Neural progenitor cell (in vitro differentiated cells): ENCODE data around the gene KDM2B. TPM values are rescaled to one million over a fixed set of nuclear protein-coding genes. Genes with fewer than 3 reads are reported as not detected.

Experiments
- DNase-seq: peaks from one replicate; pipeline ENCODE4 v3.0.0-alpha.2; 2016; ENCODE audit warnings: low spot score
- H2AFZ ChIP-seq: fragments of 200-600 bp; sonication (generic); replicated peaks from 2 replicates; pipeline ENCODE4 v1.6.1; 2016; ENCODE audit warnings: antibody characterized with exemption
- H3F3A ChIP-seq: fragments of 200-600 bp; sonication (generic); 2 replicates; pipeline ENCODE4 v1.6.1; 2016; ENCODE audit warnings: antibody characterized with exemption, low read depth
- H3K27ac ChIP-seq: fragments of 200-600 bp; sonication (generic); 2 replicates; pipeline ENCODE4 v1.5.1; 2016; ENCODE audit warnings: mild to moderate bottlenecking
- H3K27me3 ChIP-seq: fragments of 200-600 bp; sonication (generic); 2 replicates; pipeline ENCODE4 v1.6.1; 2016; ENCODE audit warnings: mild to moderate bottlenecking, moderate library complexity
- H3K36me3 ChIP-seq: fragments of 200-600 bp; sonication (generic); 2 replicates; pipeline ENCODE4 v1.5.1; 2016
- H3K4me1 ChIP-seq: fragments of 200-600 bp; sonication (generic); 2 replicates; pipeline ENCODE4 v1.6.1; 2016; ENCODE audit warnings: mixed run types
- H3K4me2 ChIP-seq: fragments of 200-600 bp; sonication (generic); 2 replicates; pipeline ENCODE4 v1.6.1; 2016
- H3K4me3 ChIP-seq: fragments of 200-600 bp; sonication (generic); 2 replicates; pipeline ENCODE4 v1.5.1; 2016
- H3K79me2 ChIP-seq: fragments of 200-600 bp; sonication (generic); 2 replicates; pipeline ENCODE4 v1.6.1; 2016; ENCODE audit warnings: low read depth
- H3K9ac ChIP-seq: fragments of 200-600 bp; sonication (generic); 2 replicates; pipeline ENCODE4 v1.6.1; 2016
- H3K9me3 ChIP-seq: fragments of 200-600 bp; sonication (generic); 2 replicates; pipeline ENCODE4 v1.5.1; 2016; ENCODE audit warnings: low read depth
- H4K20me1 ChIP-seq: fragments of 200-600 bp; sonication (generic); 2 replicates; pipeline ENCODE4 v1.6.1; 2016; ENCODE audit warnings: low read depth
- H3K27ac Mint-ChIP-seq: 3 replicates; pipeline ENCODE4 v1.8.0; 2021; ENCODE audit warnings: mixed read lengths
- H3K27me3 Mint-ChIP-seq: 2 replicates; pipeline ENCODE4 v1.8.0; 2022; ENCODE audit warnings: low read depth, mild to moderate bottlenecking, inconsistent platforms, moderate library complexity, mixed read lengths; ENCODE audit not compliant: insufficient read depth
- H3K36me3 Mint-ChIP-seq: 3 replicates; pipeline ENCODE4 v1.8.0; 2021; ENCODE audit warnings: mixed read lengths
- H3K4me1 Mint-ChIP-seq: 3 replicates; pipeline ENCODE4 v1.8.0; 2021; ENCODE audit warnings: mixed read lengths
- H3K4me3 Mint-ChIP-seq: 3 replicates; pipeline ENCODE4 v1.8.0; 2021; ENCODE audit warnings: mild to moderate bottlenecking, moderate library complexity, mixed read lengths
- H3K9me3 Mint-ChIP-seq: 3 replicates; pipeline ENCODE4 v1.8.0; 2020; ENCODE audit warnings: mixed read lengths
- CTCF ChIP-seq: fragments of 200-600 bp; sonication (generic); IDR thresholded peaks from 2 replicates; pipeline ENCODE4 v1.5.1; 2017; ENCODE audit warnings: antibody characterized with exemption, mild to moderate bottlenecking
- EZH2 ChIP-seq: fragments of 200-600 bp; sonication (generic); IDR thresholded peaks from 2 replicates; pipeline ENCODE4 v1.6.1; 2017; ENCODE audit warnings: antibody characterized with exemption, mild to moderate bottlenecking, moderate library complexity
- EZH2phosphoT487 ChIP-seq: fragments of 200-600 bp; sonication (generic); IDR thresholded peaks from 2 replicates; pipeline ENCODE4 v1.6.1; 2017; ENCODE audit warnings: antibody characterized with exemption
- total RNA-seq: library from RNA; depleted of rRNA; stranded (reverse); fragments of >200 nt; gene quantifications from 2 replicates; pipeline ENCODE4 v1.2.3, GENCODE V29; 2015; ENCODE audit warnings: low replicate concordance

Gene KDM2B
- total RNA-seq, 1 donor from 2014 or later = 85.3 TPM

GRCh38 chr12:121611306-121611705, 30.5 kb upstream of the KDM2B start:
- no peaks in the 10 kb centered on the region for H3K79me2 ChIP-seq
- H3K9ac ChIP-seq = no peak overlapping the region
- no peak overlapping the region for H3K4me2 ChIP-seq
- no peak overlapping the region for H3K4me3 Mint-ChIP-seq
- no peak overlapping the region for H2AFZ ChIP-seq
- H3K36me3 Mint-ChIP-seq = peaks cover 2% of the 10 kb centered on the region
- peaks cover 21% of the 10 kb centered on the region for H3K4me1 Mint-ChIP-seq
- H3K9me3 Mint-ChIP-seq = peaks cover 6% of the 10 kb centered on the region
- H3K27ac ChIP-seq = no peak overlapping the region
- no peaks in the 10 kb centered on the region for H3K9me3 ChIP-seq
- H3K36me3 ChIP-seq = no peaks in the 10 kb centered on the region
- H3K27ac Mint-ChIP-seq = peak overlapping the region; percentile 54
- peaks cover 10% of the 10 kb centered on the region for H3K4me1 ChIP-seq
- peaks cover 29% of the 10 kb centered on the region for H3F3A ChIP-seq
- no peak overlapping the region for H3K4me3 ChIP-seq
- H3K27me3 ChIP-seq = no peaks in the 10 kb centered on the region
- peaks cover 5% of the 10 kb centered on the region for H3K27me3 Mint-ChIP-seq
- no peaks in the 10 kb centered on the region for H4K20me1 ChIP-seq
- no peak for TF ChIP-seq EZH2phosphoT487
- no peak for TF ChIP-seq CTCF
- TF ChIP-seq EZH2 = no peak
- DNase-seq = no peak

- peak overlapping the region; percentile 31 for H3K4me3 Mint-ChIP-seq
- peaks cover 7% of the 10 kb centered on the region for H3K27me3 Mint-ChIP-seq
- Histone ChIP-seq H4K20me1 (no peaks in the 10 kb centered on the region), H3K4me1 (peaks cover 10% of the 10 kb centered on the region), H3K27me3 (no peaks in the 10 kb centered on the region), H3K27ac (peak overlapping the region; percentile 81), H3F3A (peaks cover 26% of the 10 kb centered on the region), H3K9me3 (no peaks in the 10 kb centered on the region), H3K9ac (no peak overlapping the region), H3K36me3 (no peaks in the 10 kb centered on the region), H3K4me3 (no peak overlapping the region), H2AFZ (no peak overlapping the region), H3K4me2 (peak overlapping the region; percentile 53), H3K79me2 (no peaks in the 10 kb centered on the region)
- peaks cover 2% of the 10 kb centered on the region for H3K36me3 Mint-ChIP-seq
- peaks cover 6% of the 10 kb centered on the region for H3K9me3 Mint-ChIP-seq
- peaks cover 21% of the 10 kb centered on the region for H3K4me1 Mint-ChIP-seq
- H3K27ac Mint-ChIP-seq = peak overlapping the region; percentile 96
- peak; percentile 68 for DNase-seq
- TF ChIP-seq EZH2phosphoT487 = no peak
- no peak for TF ChIP-seq EZH2
- no peak for TF ChIP-seq CTCF
These were observed 29.7 kb upstream of the KDM2B start for GRCh38 chr12:121610239-121611149.

GRCh38 chr12:121608301-121608700, 27.5 kb upstream of the KDM2B start:
- Histone ChIP-seq H2AFZ (no peak overlapping the region), H3K4me2 (no peak overlapping the region), H3K27me3 (no peaks in the 10 kb centered on the region), H4K20me1 (no peaks in the 10 kb centered on the region), H3K9ac (no peak overlapping the region), H3K4me3 (no peak overlapping the region), H3K79me2 (no peaks in the 10 kb centered on the region), H3K4me1 (peaks cover 10% of the 10 kb centered on the region), H3F3A (peaks cover 26% of the 10 kb centered on the region), H3K27ac (no peak overlapping the region), H3K36me3 (no peaks in the 10 kb centered on the region), H3K9me3 (no peaks in the 10 kb centered on the region)
- peaks cover 9% of the 10 kb centered on the region for H3K27me3 Mint-ChIP-seq
- peaks cover 2% of the 10 kb centered on the region for H3K36me3 Mint-ChIP-seq
- DNase-seq = no peak
- H3K9me3 Mint-ChIP-seq = peaks cover 6% of the 10 kb centered on the region
- peak overlapping the region; percentile 63 for H3K4me3 Mint-ChIP-seq
- no peak for TF ChIP-seq CTCF
- no peak for TF ChIP-seq EZH2phosphoT487
- no peak for TF ChIP-seq EZH2
- H3K4me1 Mint-ChIP-seq = peaks cover 21% of the 10 kb centered on the region
- H3K27ac Mint-ChIP-seq = peak overlapping the region; percentile 52
